DMS 273 (cell line): ENCODE measurements around the gene HLA-B.

Experiments used
- DNase-seq: peaks from one replicate; lab custom pipeline; 2025; ENCODE audit not compliant: unreplicated experiment; lab: John Stamatoyannopoulos, UW

HLA-B gene

GRCh38 chr6:31353384-31353945 is 3.5 kb downstream of the HLA-B start:
- DNase-seq = no peak

- no peak for DNase-seq
Measured at GRCh38 chr6:31352683-31353383, 4.1 kb downstream of the HLA-B start.

GRCh38 chr6:31352310-31352682 is 4.7 kb downstream of the HLA-B start:
- DNase-seq = no peak

- no peak for DNase-seq
Measured at GRCh38 chr6:31351401-31352309, 5.3 kb downstream of the HLA-B start.

- no peak for DNase-seq
Measured at GRCh38 chr6:31351033-31351380, 6.0 kb downstream of the HLA-B start.

GRCh38 chr6:31350196-31351032 is 6.6 kb downstream of the HLA-B start:
- DNase-seq = no peak

- DNase-seq = no peak
Measured at GRCh38 chr6:31349301-31349700, 7.7 kb downstream of the HLA-B start.

GRCh38 chr6:31345026-31345730 is 11.8 kb downstream of the HLA-B start:
- DNase-seq = no peak

GRCh38 chr6:31340228-31340627 is 16.8 kb downstream of the HLA-B start:
- no peak for DNase-seq

- no peak for DNase-seq
Measured at GRCh38 chr6:31339210-31339609, 17.8 kb downstream of the HLA-B start.

- peak; percentile 21 for DNase-seq
Measured at GRCh38 chr6:31336896-31337496, 20.0 kb downstream of the HLA-B start.

GRCh38 chr6:31332637-31333602 is 24.1 kb downstream of the HLA-B start:
- no peak for DNase-seq

GRCh38 chr6:31328355-31328960 is 28.5 kb downstream of the HLA-B start:
- no peak for DNase-seq

- no peak for DNase-seq
Measured at GRCh38 chr6:31321820-31322219, 35.2 kb downstream of the HLA-B start.

GRCh38 chr6:31321005-31321707 is 35.8 kb downstream of the HLA-B start:
- no peak for DNase-seq

GRCh38 chr6:31317036-31317435 is 39.9 kb downstream of the HLA-B start:
- peak; percentile 34 for DNase-seq

GRCh38 chr6:31309641-31310040 is 47.3 kb downstream of the HLA-B start:
- no peak for DNase-seq

- DNase-seq = no peak
Measured at GRCh38 chr6:31308845-31309175, 48.2 kb downstream of the HLA-B start.
